ENCODE results near the gene ZBTB5. TPM values are rescaled to one million over a fixed set of nuclear protein-coding genes. Genes with fewer than 3 reads are reported as not detected.

The ZBTB5 gene
- total RNA-seq, 6 experiments from 2014 or later, result 4.3 to 6.6 (median 5.5) TPM

DNA sequence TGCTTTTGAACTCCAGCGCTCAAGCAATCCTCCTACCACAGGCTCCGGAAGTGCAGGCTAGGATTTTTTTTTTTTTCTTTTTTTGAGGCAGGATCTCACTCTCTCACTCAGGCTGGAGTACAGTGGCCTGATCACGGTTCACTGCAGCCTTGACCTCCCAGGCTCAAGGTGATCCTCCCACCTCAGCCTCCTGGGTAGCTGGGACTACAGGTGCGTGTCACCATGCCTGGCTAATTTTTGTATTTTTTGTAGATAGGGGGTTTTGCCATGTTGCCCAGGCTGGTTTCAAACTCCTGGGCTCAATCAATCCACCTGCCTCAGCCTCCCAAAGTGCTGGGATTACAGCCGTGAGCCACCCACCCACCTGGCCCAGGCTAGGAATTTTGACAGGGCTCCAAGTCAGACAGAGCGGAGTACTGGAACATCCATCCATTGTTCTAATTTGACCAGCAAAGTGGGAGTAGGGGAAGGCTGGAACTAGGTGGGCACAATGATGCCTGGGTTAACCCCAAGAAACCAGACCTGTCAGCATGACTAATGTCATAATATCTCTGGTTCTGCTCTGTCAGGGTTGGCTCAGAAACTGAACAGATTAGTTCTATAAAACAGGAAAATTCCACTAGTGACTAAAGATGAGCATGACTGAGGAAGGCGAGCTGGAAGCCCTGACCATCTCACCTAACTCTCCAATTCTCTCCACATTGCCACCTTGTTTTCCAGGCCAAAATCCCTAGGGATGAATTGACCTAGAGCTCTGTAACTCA lies 9.2 kb downstream of the ZBTB5 start:
- no peaks in the 10 kb centered on the region for H3K36me3 ChIP-seq
- no peak for ATAC-seq
- no peak overlapping the region for H3K4me3 ChIP-seq
- TF ChIP-seq, protein P1, sequence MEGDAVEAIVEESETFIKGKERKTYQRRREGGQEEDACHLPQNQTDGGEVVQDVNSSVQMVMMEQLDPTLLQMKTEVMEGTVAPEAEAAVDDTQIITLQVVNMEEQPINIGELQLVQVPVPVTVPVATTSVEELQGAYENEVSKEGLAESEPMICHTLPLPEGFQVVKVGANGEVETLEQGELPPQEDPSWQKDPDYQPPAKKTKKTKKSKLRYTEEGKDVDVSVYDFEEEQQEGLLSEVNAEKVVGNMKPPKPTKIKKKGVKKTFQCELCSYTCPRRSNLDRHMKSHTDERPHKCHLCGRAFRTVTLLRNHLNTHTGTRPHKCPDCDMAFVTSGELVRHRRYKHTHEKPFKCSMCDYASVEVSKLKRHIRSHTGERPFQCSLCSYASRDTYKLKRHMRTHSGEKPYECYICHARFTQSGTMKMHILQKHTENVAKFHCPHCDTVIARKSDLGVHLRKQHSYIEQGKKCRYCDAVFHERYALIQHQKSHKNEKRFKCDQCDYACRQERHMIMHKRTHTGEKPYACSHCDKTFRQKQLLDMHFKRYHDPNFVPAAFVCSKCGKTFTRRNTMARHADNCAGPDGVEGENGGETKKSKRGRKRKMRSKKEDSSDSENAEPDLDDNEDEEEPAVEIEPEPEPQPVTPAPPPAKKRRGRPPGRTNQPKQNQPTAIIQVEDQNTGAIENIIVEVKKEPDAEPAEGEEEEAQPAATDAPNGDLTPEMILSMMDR (IDR thresholded peaks at IDR 0.05), result no peak
- TF ChIP-seq POLR2A (IDR thresholded peaks at IDR 0.05), result no peak
- peaks cover 0 to 29% (median 13%) of the 10 kb centered on the region in 4 donors for H3K4me1 ChIP-seq
- H3K27ac ChIP-seq, result no peak overlapping the region
- H3K9me3 ChIP-seq, result no peaks in the 10 kb centered on the region
- 69% methylated on average over 6 of the region's 7 CpGs for WGBS (ENCODE audit: insufficient coverage, low coverage, low lambda C conversion rate, missing lambda C conversion rate)
- no peaks in the 10 kb centered on the region for H3K27me3 ChIP-seq
- intact Hi-C loops (cut with DNase I), result no loop called here
- DNase-seq, result no peak

DNA sequence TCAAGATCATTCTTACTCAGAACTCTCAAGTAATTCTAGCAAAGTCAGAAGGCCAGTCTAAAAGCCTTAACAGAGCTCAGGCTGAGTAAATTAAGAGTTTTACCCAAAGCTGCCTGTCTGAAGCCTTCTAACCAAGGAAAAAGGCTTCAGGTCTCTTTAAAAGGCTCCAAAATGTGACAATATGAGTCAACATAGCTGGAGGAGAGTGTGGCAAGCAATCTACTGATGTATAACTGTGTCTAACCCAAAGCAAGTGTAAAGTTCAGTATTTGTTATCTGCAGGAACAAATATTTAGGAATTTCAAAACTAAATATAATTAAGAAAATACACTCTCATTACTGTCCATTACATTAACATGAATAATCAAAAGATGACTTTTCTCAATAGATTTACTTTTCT lies 11.0 kb downstream of the ZBTB5 start:
- DNase-seq, result no peak
- Histone ChIP-seq H3K9me3 (no peaks in the 10 kb centered on the region), H3K4me1 (peaks cover 0 to 27% (median 13%) of the 10 kb centered on the region in 4 donors), H3K27me3 (no peaks in the 10 kb centered on the region), H3K27ac (peak overlapping the region in 1 of 3 donors; percentile 48), H3K36me3 (no peaks in the 10 kb centered on the region), H3K4me3 (no peak overlapping the region)
- intact Hi-C loops (cut with DNase I), result no loop called here
- TF ChIP-seq POLR2A (IDR thresholded peaks at IDR 0.05), result no peak
- TF ChIP-seq, protein P1 (IDR thresholded peaks at IDR 0.05), result no peak
- peak; percentile 68 to 80 (median 76) for ATAC-seq

DNA sequence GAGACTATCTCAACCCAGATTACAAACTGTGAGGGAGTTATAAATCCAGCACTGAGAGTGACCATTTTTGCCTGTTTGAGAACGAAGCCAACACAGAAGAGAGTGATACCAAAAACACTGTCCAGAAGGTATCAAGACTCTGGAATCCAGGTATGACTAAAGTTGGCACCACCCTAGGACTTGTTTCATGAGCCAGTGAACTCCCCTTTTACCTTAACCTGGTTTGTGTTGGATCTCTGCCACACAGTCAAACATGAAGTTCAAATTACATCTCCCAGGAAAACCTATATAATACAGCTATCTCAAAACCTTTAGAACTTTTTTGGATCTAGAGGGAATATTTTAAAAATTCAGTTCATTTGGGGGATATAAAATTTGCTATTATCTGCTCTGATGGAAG lies 11.4 kb downstream of the ZBTB5 start:
- ATAC-seq, result peak; percentile 63 to 80 (median 74)
- no peaks in the 10 kb centered on the region for H3K36me3 ChIP-seq
- intact Hi-C loops (cut with DNase I), result no loop called here
- no peaks in the 10 kb centered on the region for H3K27me3 ChIP-seq
- WGBS (ENCODE audit: insufficient coverage, low coverage, low lambda C conversion rate, missing lambda C conversion rate), result 33% methylated on average over 1 of the region's 1 CpG
- peaks cover 0 to 27% (median 13%) of the 10 kb centered on the region in 4 donors for H3K4me1 ChIP-seq
- H3K4me3 ChIP-seq, result no peak overlapping the region
- no peak for TF ChIP-seq POLR2A (IDR thresholded peaks at IDR 0.05)
- TF ChIP-seq, protein P1 (IDR thresholded peaks at IDR 0.05), result no peak
- no peaks in the 10 kb centered on the region for H3K9me3 ChIP-seq
- peak overlapping the region in 1 of 3 donors; percentile 48 for H3K27ac ChIP-seq
- DNase-seq, result no peak

DNA sequence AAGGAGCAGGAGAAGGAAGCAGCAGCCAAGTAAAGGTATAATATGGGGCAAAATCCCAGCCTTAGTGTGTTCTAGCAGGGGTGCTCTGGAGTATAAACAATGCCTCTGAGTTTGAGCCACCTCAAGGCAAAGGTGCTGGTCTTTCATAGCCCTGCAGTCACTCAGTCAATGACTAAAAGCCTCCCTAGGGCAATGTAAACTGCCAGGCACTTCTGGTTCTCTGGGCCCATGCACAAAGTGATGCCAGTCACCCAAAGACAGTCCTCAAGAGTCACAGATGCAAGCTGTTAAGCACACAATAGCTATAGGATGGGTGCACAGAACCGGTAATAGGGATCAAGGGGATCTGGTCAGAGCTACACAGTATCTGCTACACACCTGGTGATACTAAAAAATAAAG lies 12.6 kb downstream of the ZBTB5 start:
- TF ChIP-seq POLR2A (IDR thresholded peaks at IDR 0.05), result no peak
- TF ChIP-seq, protein P1 (IDR thresholded peaks at IDR 0.05), result no peak
- WGBS (ENCODE audit: insufficient coverage, low coverage, low lambda C conversion rate, missing lambda C conversion rate), result 100% methylated on average over 1 of the region's 1 CpG
- H3K27ac ChIP-seq, result no peak overlapping the region

More for the DNA sequence above, 12.6 kb downstream of the ZBTB5 start:
- H3K27me3 ChIP-seq, result no peaks in the 10 kb centered on the region
- peaks cover 0 to 27% (median 13%) of the 10 kb centered on the region in 4 donors for H3K4me1 ChIP-seq
- DNase-seq (no peak), ATAC-seq (no peak)
- no peaks in the 10 kb centered on the region for H3K9me3 ChIP-seq
- H3K4me3 ChIP-seq, result no peak overlapping the region
- intact Hi-C loops (cut with DNase I), result no loop called here
- H3K36me3 ChIP-seq, result no peaks in the 10 kb centered on the region
